Measurements from ENCODE around the gene MARVELD1. TPM values are rescaled to one million over a fixed set of nuclear protein-coding genes. Genes with fewer than 3 reads are reported as not detected.

The MARVELD1 gene
- total and polyA plus RNA-seq, 2 experiments from 2014 or later: 38.3 to 55.5 TPM

DNA sequence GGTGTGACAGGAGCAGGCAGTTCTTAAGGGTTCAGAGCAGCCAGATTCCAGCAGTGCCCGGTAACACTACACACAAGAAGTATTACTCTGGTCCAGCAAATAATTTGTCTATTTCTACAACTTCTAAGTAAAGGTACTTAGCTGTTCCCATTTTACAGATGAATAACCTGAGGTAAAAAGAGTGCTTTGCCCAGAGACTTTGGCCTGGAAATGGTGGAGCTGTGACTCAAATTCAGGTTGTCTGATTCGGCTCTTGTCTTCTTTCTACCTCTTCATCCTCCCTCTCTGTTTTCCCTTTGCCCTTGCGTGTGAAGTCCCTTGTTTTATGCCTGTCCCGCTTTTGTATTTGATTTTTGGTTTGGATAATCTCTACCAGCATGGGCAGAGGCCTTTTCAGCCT lies 41.2 kb downstream of the MARVELD1 start:
- H3K36me3 ChIP-seq: peaks cover 36% of the 10 kb centered on the region

DNA sequence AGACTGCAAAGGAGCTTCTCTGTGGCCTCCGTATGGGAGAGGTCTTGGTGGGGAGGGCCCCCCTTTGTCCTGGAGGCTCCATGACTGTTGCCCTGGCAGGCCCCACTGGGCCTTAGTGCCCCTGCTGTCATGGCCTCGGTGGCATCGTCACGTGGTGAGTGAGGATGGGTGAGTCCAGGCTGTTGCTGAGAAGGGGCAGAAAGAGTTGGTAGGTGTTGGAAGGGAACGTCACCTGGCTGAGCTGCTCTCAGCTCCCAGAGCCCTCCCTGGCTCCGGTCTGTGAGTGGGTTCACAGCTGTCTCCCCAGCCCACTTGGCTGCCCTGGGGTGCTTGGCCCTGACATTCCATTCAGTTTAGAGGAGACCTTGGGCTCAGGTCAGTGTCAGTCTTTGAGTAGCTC lies 42.2 kb downstream of the MARVELD1 start:
- DNase-seq (ENCODE audit: low read depth in 1 of 2, low spot score in 1 of 2): no peak
- Histone ChIP-seq H3K36me3 (peaks cover 29% of the 10 kb centered on the region), H3K4me1 (ENCODE audit: low read depth) (no peaks in the 10 kb centered on the region), H3K4me3 (no peak overlapping the region), H3K9me3 (ENCODE audit: low read depth) (no peaks in the 10 kb centered on the region), H3K27ac (no peak overlapping the region), H3K27me3 (no peaks in the 10 kb centered on the region)
- TF ChIP-seq, protein P1, sequence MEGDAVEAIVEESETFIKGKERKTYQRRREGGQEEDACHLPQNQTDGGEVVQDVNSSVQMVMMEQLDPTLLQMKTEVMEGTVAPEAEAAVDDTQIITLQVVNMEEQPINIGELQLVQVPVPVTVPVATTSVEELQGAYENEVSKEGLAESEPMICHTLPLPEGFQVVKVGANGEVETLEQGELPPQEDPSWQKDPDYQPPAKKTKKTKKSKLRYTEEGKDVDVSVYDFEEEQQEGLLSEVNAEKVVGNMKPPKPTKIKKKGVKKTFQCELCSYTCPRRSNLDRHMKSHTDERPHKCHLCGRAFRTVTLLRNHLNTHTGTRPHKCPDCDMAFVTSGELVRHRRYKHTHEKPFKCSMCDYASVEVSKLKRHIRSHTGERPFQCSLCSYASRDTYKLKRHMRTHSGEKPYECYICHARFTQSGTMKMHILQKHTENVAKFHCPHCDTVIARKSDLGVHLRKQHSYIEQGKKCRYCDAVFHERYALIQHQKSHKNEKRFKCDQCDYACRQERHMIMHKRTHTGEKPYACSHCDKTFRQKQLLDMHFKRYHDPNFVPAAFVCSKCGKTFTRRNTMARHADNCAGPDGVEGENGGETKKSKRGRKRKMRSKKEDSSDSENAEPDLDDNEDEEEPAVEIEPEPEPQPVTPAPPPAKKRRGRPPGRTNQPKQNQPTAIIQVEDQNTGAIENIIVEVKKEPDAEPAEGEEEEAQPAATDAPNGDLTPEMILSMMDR (IDR thresholded peaks at IDR 0.05; ENCODE audit: low read depth, low read length): no peak

More for the DNA sequence above, 41.2 kb downstream of the MARVELD1 start:
- no peaks in the 10 kb centered on the region for H3K27me3 ChIP-seq
- H3K9me3 ChIP-seq (ENCODE audit: low read depth): no peaks in the 10 kb centered on the region
- H3K4me1 ChIP-seq (ENCODE audit: low read depth): no peaks in the 10 kb centered on the region
- TF ChIP-seq, protein P1 (IDR thresholded peaks at IDR 0.05; ENCODE audit: low read depth, low read length): no peak
- no peak overlapping the region for H3K27ac ChIP-seq
- DNase-seq (ENCODE audit: low read depth in 1 of 2, low spot score in 1 of 2): no peak
- H3K4me3 ChIP-seq: no peak overlapping the region

DNA sequence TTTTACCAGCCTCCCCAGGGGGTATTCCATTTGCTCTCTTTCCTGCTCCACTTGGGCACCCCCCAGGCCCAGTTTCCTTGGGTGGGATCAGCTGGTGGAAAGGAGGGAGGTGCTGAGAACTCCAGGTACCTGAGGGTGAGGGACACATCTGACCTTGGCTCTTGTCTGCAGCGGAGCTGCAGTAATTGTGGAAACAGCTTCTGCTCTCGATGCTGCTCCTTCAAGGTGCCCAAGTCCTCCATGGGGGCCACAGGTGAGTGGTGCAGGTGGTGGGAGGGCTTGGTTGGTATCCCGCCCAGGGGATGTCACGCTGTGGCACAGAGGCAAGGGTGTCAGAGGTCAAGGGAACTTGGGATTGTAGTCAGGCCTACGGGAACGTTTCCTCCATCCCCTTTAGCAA lies 43.9 kb downstream of the MARVELD1 start:
- no peak overlapping the region for H3K4me3 ChIP-seq
- H3K27ac ChIP-seq: no peak overlapping the region
- no peaks in the 10 kb centered on the region for H3K4me1 ChIP-seq (ENCODE audit: low read depth)
- peaks cover 24% of the 10 kb centered on the region for H3K36me3 ChIP-seq
- DNase-seq (ENCODE audit: low read depth in 1 of 2, low spot score in 1 of 2): no peak
- TF ChIP-seq, protein P1 (IDR thresholded peaks at IDR 0.05; ENCODE audit: low read depth, low read length): no peak
- H3K9me3 ChIP-seq (ENCODE audit: low read depth): no peaks in the 10 kb centered on the region
- H3K27me3 ChIP-seq: no peaks in the 10 kb centered on the region

DNA sequence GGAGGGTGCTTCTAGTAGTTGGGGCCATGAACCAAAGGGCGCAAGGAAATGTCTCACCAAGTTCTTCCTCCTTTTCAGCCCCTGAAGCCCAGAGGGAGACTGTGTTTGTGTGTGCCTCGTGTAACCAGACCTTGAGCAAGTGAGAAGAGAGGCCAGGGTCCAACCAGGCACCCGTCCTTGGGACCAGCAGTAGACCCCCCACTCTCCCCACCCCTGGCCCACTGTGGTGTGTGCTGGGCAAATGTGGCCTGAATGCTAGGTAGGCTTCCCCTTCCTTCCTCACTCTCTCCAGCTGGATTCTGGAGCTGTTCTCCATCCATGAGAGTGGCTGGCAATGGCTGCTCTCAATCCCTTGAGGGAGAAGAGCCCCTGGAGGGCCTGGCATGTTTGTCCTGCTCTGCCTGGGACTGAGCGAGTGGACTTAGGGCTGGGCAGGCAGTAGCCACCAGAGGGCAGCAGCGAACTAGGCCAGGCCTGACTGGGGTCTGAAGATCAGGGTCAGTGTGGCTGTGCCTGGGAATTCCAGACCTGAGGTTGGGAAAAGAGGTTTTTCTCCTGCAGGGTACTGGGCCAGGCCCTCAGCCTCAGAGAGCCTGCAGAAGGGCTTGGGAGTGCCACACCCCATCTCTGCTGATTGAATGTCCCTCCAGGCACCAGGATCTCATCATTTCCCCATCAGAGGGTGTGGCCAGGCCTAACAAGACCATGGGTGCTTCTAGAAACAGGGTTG lies 45.8 kb downstream of the MARVELD1 start:
- H3K27me3 ChIP-seq: no peaks in the 10 kb centered on the region
- H3K4me1 ChIP-seq (ENCODE audit: low read depth): peaks cover 10% of the 10 kb centered on the region
- peaks cover 14% of the 10 kb centered on the region for H3K36me3 ChIP-seq
- TF ChIP-seq, protein P1 (IDR thresholded peaks at IDR 0.05; ENCODE audit: low read depth, low read length): peak; percentile 99
- peak; percentile 83 to 89 for DNase-seq (ENCODE audit: low read depth in 1 of 2, low spot score in 1 of 2)
- no peak overlapping the region for H3K27ac ChIP-seq
- no peak overlapping the region for H3K4me3 ChIP-seq
- no peaks in the 10 kb centered on the region for H3K9me3 ChIP-seq (ENCODE audit: low read depth)

DNA sequence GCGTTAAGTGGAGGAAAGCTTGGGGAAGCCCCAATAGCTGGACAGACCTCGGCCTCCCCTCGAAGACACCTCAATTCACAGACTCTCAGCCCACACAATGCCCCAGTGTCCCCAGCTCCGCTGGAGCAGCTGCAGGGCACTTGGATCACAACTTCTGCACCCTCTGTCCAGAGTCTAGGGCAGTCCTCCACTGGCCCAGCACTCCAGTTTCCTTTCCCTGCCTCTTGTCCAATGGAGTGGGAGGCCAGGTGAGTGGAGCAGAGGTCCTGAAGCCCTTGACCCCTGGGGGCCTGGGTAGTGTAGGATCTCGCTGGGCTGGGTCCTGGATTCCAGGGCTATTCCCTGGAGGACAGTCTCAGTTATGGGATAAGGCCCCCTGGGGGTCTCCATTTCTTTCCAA lies 46.4 kb downstream of the MARVELD1 start:
- H3K9me3 ChIP-seq (ENCODE audit: low read depth): no peaks in the 10 kb centered on the region
- DNase-seq (ENCODE audit: low read depth in 1 of 2, low spot score in 1 of 2): no peak
- H3K27ac ChIP-seq: no peak overlapping the region
- H3K36me3 ChIP-seq: peaks cover 9% of the 10 kb centered on the region
- no peaks in the 10 kb centered on the region for H3K27me3 ChIP-seq
- TF ChIP-seq, protein P1 (IDR thresholded peaks at IDR 0.05; ENCODE audit: low read depth, low read length): no peak
- peaks cover 10% of the 10 kb centered on the region for H3K4me1 ChIP-seq (ENCODE audit: low read depth)
- H3K4me3 ChIP-seq: no peak overlapping the region

Measured in cardiac muscle cell (in vitro differentiated cells and primary cell).